ENCODE data around the gene KANSL2.
"Not testable (repeated sequence)": the region's sequence is repeated elsewhere in the genome, so short reads cannot be mapped to it uniquely, and the experiment has no call there.

Gene KANSL2

DNA sequence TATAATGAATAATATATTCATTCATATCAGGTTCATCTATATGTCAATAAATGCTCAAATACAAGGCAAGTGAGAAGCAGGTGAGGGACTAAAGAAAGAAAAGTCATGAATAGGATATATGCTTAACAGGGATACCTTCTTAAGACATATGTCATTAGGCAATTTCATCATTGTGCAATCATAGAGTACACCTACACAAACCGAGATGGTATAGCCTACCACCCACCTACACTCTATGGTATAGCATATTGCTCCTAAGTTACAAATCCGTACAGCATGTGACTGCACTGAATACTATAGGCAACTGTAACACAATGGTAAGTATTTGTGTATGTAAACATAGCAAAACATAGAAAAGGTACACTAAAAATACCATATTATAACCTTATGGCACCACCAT is 39.0 kb downstream of the KANSL2 start:
- Histone ChIP-seq H2AFZ (ENCODE audit: low read depth) (no peak overlapping the region), H3K4me1 (ENCODE audit: low read depth, poor library complexity, severe bottlenecking) (no peaks in the 10 kb centered on the region), H3K36me3 (ENCODE audit: insufficient read depth) (no peaks in the 10 kb centered on the region; the same call in 1 of the 2 replicates), H3K4me2 (no peak overlapping the region), H4K20me1 (ENCODE audit: insufficient read depth) (no peaks in the 10 kb centered on the region), H3K27ac (no peak overlapping the region), H3K4me3 (IDR thresholded peaks at IDR 0.05; ENCODE audit: insufficient read depth, low read depth, low read length) (no peak overlapping the region), H3K79me2 (ENCODE audit: insufficient read depth, low read depth) (no peaks in the 10 kb centered on the region), H3K27me3 (ENCODE audit: insufficient read depth, low read depth) (no peaks in the 10 kb centered on the region), H3K9ac (no peak overlapping the region)
- TF ChIP-seq, protein P1, sequence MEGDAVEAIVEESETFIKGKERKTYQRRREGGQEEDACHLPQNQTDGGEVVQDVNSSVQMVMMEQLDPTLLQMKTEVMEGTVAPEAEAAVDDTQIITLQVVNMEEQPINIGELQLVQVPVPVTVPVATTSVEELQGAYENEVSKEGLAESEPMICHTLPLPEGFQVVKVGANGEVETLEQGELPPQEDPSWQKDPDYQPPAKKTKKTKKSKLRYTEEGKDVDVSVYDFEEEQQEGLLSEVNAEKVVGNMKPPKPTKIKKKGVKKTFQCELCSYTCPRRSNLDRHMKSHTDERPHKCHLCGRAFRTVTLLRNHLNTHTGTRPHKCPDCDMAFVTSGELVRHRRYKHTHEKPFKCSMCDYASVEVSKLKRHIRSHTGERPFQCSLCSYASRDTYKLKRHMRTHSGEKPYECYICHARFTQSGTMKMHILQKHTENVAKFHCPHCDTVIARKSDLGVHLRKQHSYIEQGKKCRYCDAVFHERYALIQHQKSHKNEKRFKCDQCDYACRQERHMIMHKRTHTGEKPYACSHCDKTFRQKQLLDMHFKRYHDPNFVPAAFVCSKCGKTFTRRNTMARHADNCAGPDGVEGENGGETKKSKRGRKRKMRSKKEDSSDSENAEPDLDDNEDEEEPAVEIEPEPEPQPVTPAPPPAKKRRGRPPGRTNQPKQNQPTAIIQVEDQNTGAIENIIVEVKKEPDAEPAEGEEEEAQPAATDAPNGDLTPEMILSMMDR (conservative IDR thresholded peaks at IDR 0.05; ENCODE audit: low read depth, low read length), result no peak

DNA sequence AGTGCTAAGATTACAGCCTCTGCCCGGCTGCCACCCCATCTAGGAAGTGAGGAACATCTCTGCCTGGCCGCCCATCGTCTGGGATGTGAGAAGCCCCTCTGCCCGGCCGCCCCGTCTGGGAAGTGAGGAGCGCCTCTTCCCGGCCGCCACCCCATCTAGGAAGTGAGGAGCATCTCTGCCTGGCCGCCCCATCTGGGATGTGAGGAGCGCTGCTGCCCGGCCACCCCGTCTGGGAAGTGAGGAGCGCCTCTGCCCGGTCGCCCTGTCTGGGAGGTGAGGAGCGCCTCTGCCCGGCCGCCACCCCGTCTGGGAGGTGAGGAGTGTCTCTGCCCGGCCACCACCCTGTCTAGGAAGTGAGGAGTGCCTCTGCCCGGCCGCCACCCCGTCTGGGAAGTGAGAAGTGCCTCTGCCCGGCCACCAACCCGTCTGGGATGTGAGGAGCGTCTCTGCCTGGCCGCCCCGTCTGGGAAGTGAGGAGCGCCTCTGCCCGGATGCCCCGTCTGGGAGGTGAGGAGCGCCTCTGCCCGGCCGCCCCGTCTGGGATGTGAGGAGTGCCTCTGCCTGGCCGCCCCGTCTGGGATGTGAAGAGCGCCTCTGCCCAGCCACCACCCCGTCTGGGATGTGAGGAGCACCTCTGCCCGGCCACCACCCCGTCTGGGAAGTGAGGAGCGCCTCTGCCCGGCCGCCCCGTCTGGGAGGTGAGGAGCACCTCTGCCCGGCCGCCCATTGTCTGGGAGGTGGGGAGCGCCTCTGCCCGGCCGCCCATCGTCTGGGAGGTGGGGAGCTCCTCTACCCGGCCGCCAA is 40.1 kb downstream of the KANSL2 start:
- H3K27ac ChIP-seq; H4K20me1 ChIP-seq (ENCODE audit: insufficient read depth); H3K4me2 ChIP-seq; H3K36me3 ChIP-seq (ENCODE audit: insufficient read depth); H3K4me3 ChIP-seq (IDR thresholded peaks at IDR 0.05; ENCODE audit: insufficient read depth, low read depth, low read length); H3K79me2 ChIP-seq (ENCODE audit: insufficient read depth, low read depth); H3K4me1 ChIP-seq (ENCODE audit: low read depth, poor library complexity, severe bottlenecking); H3K9ac ChIP-seq; H2AFZ ChIP-seq (ENCODE audit: low read depth); H3K27me3 ChIP-seq (ENCODE audit: insufficient read depth, low read depth): not testable (repeated sequence)

DNA sequence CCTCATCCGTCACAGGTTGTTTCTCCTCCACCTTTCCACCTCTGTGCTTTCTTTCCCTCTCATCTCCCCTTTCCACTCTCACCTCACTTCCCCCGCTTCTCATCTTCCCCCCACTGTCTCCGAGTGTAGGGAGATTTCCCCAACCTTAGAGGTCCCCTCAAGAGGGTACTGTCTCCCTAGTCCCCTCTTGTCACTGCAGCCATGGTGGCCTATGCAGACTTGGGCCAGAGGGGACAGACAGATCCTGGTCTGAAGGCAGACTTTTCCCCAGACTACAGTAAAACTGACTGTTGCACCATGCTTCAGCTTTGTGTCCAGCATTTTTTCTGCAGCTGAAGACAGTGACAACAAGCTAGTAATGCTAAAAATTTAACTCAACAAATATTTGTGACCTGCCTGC is 41.2 kb downstream of the KANSL2 start:
- Histone ChIP-seq H2AFZ (ENCODE audit: low read depth) (no peak overlapping the region), H4K20me1 (ENCODE audit: insufficient read depth) (no peaks in the 10 kb centered on the region), H3K4me3 (IDR thresholded peaks at IDR 0.05; ENCODE audit: insufficient read depth, low read depth, low read length) (no peak overlapping the region), H3K9ac (no peak overlapping the region), H3K4me2 (no peak overlapping the region), H3K79me2 (ENCODE audit: insufficient read depth, low read depth) (no peaks in the 10 kb centered on the region), H3K27me3 (ENCODE audit: insufficient read depth, low read depth) (no peaks in the 10 kb centered on the region), H3K27ac (no peak overlapping the region), H3K4me1 (ENCODE audit: low read depth, poor library complexity, severe bottlenecking) (no peaks in the 10 kb centered on the region), H3K36me3 (ENCODE audit: insufficient read depth) (no peaks in the 10 kb centered on the region; the same call in 1 of the 2 replicates)
- TF ChIP-seq, protein P1 (conservative IDR thresholded peaks at IDR 0.05; ENCODE audit: low read depth, low read length), result no peak

DNA sequence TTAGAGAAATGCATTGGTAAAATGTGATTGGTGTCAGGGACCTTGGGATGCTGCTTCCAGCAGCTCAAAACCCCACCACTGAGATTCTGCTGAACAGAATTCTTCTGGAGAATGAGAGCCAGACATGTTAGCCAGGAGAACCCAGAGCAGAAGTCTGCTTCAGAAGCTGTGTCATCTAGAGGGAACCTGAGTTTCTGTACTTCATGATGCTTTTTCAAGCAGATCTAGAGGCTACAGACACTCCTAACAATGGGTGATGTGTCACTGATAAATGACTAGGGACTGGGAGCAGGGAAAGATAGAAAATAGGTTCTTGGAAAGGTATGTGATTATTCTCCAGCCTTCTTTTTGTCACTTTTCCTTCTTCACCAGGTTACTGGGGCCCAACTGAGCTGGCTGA is 41.6 kb downstream of the KANSL2 start:
- H3K4me1 ChIP-seq (ENCODE audit: low read depth, poor library complexity, severe bottlenecking), result no peaks in the 10 kb centered on the region
- H3K27me3 ChIP-seq (ENCODE audit: insufficient read depth, low read depth), result no peaks in the 10 kb centered on the region
- H3K79me2 ChIP-seq (ENCODE audit: insufficient read depth, low read depth), result no peaks in the 10 kb centered on the region
- no peaks in the 10 kb centered on the region for H4K20me1 ChIP-seq (ENCODE audit: insufficient read depth)
- TF ChIP-seq, protein P1 (conservative IDR thresholded peaks at IDR 0.05; ENCODE audit: low read depth, low read length), result no peak
- H3K4me2 ChIP-seq, result no peak overlapping the region
- H3K4me3 ChIP-seq (IDR thresholded peaks at IDR 0.05; ENCODE audit: insufficient read depth, low read depth, low read length), result no peak overlapping the region
- no peak overlapping the region for H2AFZ ChIP-seq (ENCODE audit: low read depth)
- no peak overlapping the region for H3K9ac ChIP-seq
- no peaks in the 10 kb centered on the region; the same call in 1 of the 2 replicates for H3K36me3 ChIP-seq (ENCODE audit: insufficient read depth)
- H3K27ac ChIP-seq, result no peak overlapping the region

DNA sequence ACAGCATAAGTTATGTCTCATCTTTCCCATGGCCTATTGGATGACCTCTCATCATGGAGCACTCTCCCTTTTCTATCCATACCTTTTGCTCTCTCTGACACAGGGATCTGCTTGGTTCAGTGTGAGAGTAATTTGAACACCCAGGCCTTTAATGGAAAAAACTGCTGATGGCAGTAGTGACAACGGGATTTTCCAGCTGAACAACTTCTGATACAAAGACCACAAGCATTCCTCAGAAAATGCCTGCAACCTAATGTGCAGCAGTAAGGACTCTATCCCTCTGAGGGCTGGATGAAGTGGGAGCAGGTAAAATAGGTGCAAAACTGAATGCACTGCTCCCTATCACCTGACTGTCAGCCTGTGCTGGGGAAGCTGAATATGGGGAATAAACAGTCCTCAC is 51.0 kb downstream of the KANSL2 start:
- H3K4me3 ChIP-seq (IDR thresholded peaks at IDR 0.05; ENCODE audit: insufficient read depth, low read depth, low read length), result no peak overlapping the region
- H3K9ac ChIP-seq, result no peak overlapping the region
- H3K36me3 ChIP-seq (ENCODE audit: insufficient read depth), result no peaks in the 10 kb centered on the region
- H2AFZ ChIP-seq (ENCODE audit: low read depth), result no peak overlapping the region
- TF ChIP-seq, protein P1 (conservative IDR thresholded peaks at IDR 0.05; ENCODE audit: low read depth, low read length), result no peak
- H3K27ac ChIP-seq, result no peak overlapping the region
- no peaks in the 10 kb centered on the region for H4K20me1 ChIP-seq (ENCODE audit: insufficient read depth)
- H3K4me1 ChIP-seq (ENCODE audit: low read depth, poor library complexity, severe bottlenecking), result no peaks in the 10 kb centered on the region
- H3K79me2 ChIP-seq (ENCODE audit: insufficient read depth, low read depth), result no peaks in the 10 kb centered on the region
- H3K4me2 ChIP-seq, result no peak overlapping the region
- no peaks in the 10 kb centered on the region for H3K27me3 ChIP-seq (ENCODE audit: insufficient read depth, low read depth)

All from KMS-11 (cell line).